Bronchial epithelial cell (primary cell): ENCODE measurements around the gene GOLGA8J. TPM values are rescaled to one million over a fixed set of nuclear protein-coding genes. Genes with fewer than 3 reads are reported as not detected.
A peak's percentile ranks its signal among the peaks of the same experiment; 100 is the strongest.
"Not testable (repeated sequence)": the region's sequence is repeated elsewhere in the genome, so short reads cannot be mapped to it uniquely, and the experiment has no call there.

Experiments used
- DNase-seq: peaks from one replicate; pipeline ENCODE4 v3.0.0-alpha.2; 2010; ENCODE audit warnings: low read depth
- FAIRE-seq: peaks from 2 replicates; lab custom pipeline; 2011; peaks lifted over from hg19 to GRCh38; lab: Jason Lieb, UNC
- H3K27me3 ChIP-seq: 2 replicates; pipeline ENCODE4 v1.5.1; 2011; ENCODE audit warnings: low read length; ENCODE audit not compliant: control insufficient read depth, insufficient read depth
- H3K36me3 ChIP-seq: 2 replicates; pipeline ENCODE4 v1.5.1; 2011; ENCODE audit warnings: low read length; ENCODE audit not compliant: control insufficient read depth, insufficient read depth
- H3K4me3 ChIP-seq: 2 replicates; pipeline ENCODE4 v1.5.1; 2011; ENCODE audit warnings: mild to moderate bottlenecking, low read depth, low read length, control low read depth
- CTCF ChIP-seq: IDR thresholded peaks from 2 replicates; pipeline ENCODE4 v1.5.1; 2011; ENCODE audit warnings: mild to moderate bottlenecking, moderate library complexity, low read length, control low read depth, inconsistent platforms; ENCODE audit not compliant: insufficient read depth, severe bottlenecking
- total RNA-seq: library from RNA; depleted of rRNA; stranded (reverse); fragments of >200 nt; gene quantifications from 2 replicates; pipeline ENCODE4 v1.2.1, GENCODE V29; 2014

GOLGA8J gene
- total RNA-seq, 1 donor from 2014 or later: not detected

DNA sequence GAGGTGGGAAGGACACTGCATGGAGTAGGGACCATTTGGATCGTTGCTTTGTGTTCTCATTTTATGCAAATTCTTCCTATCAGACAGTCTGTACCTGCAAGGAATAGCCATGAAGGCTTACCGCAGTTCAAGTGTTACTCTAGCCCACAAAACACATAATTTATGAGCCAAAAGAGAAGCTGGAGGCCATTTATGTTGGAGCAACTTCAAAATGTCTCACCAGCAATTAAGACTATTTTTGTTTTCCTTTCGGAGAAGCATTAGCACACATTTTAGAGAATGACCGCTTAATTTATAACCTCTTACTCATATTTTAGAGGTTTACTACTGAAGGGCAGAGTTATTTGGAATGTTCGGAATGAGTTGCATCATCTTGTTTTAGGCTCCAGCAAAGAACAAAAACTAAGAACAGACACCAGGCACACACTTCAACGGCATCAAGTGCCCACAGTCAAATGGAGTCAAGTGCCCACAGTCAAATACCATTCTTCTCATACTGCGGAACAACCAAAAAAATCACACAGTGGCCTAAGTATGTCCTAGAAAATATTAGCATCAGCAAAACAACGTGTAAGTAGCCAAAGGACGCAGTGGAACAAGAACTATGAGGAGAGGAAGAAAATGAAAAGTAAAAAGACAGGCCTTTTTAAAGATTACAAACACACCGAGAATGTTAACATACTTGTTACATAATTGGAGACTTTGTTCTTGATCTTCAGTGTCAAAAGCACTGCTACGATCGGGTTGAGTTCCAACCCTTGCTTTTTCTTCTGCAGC, 17.5 kb upstream of the GOLGA8J start:
- TF ChIP-seq CTCF: no peak
- no peak overlapping the region for H3K4me3 ChIP-seq
- H3K27me3 ChIP-seq: no peaks in the 10 kb centered on the region
- no peaks in the 10 kb centered on the region for H3K36me3 ChIP-seq
- DNase-seq: peak; percentile 54
- no peak for FAIRE-seq

DNA sequence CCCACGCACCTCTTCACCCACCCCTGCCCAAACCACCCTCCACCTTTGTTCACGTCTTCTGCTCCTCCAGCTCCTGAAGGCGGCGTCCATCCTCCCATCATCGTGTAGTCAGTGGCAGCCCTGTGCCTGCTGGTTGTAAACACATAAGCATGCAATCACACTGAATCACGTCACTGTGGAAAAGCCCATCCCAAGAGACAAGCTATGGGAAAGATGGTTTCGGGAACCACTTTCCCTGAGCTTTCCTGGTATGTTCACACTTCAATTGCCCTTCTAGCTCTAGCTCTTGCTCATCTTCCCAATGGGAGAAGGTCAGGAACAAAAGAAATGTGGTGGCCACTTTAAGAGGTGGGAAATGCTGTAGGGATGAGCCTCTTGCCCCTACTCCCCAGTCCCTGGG, 14.4 kb upstream of the GOLGA8J start:
- no peaks in the 10 kb centered on the region for H3K36me3 ChIP-seq
- H3K27me3 ChIP-seq: no peaks in the 10 kb centered on the region
- DNase-seq (no peak), FAIRE-seq (no peak)
- no peak overlapping the region for H3K4me3 ChIP-seq
- TF ChIP-seq CTCF: no peak

DNA sequence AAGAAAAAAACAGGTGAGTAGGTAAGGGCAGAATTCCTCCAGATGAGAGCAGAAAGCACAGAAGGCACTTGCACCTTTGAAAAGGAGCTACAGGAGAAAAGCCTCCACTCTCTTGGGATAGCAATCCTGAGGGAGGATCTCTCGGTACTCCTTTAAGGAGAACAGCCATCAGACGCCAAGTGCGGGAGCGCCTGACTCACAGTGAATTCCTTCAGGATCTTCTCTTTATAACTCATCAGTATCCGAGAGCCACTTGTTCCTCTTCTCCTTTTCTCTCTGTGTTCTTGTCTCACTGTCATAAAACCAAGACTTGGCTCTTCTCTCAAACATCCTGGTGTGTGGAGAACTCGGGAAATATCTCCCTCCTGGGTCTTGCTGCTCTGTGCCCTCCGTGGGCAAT, 10.1 kb upstream of the GOLGA8J start:
- no peak overlapping the region for H3K4me3 ChIP-seq
- FAIRE-seq: no peak
- no peak for DNase-seq
- TF ChIP-seq CTCF: no peak
- H3K27me3 ChIP-seq: no peaks in the 10 kb centered on the region
- no peaks in the 10 kb centered on the region for H3K36me3 ChIP-seq

DNA sequence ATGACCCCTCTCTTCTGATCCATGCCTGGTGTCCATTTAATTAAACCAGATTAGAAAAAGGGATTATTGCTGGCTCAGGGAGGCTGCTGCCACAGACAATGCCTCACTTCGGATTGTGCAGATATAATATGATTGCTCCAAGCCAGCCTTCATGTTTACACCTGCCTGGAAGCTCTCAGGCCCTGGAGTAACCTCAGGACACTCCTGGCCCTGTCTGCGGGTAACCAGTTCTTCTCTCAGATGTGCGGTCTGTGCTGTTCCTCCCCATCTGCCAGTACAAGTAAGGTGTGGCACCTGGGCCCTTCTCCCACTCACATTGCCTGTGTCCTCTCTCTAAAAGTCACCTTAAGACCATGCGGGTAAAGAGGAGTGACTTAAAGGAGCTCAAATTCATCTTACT, 8.8 kb upstream of the GOLGA8J start:
- DNase-seq (no peak), FAIRE-seq (no peak)
- no peaks in the 10 kb centered on the region for H3K27me3 ChIP-seq
- no peak for TF ChIP-seq CTCF
- H3K4me3 ChIP-seq: no peak overlapping the region
- H3K36me3 ChIP-seq: no peaks in the 10 kb centered on the region

- FAIRE-seq, DNase-seq: not testable (repeated sequence)
Measured at GRCh38 chr15:30080816-30081215, 1.9 kb upstream of the GOLGA8J start.

DNA sequence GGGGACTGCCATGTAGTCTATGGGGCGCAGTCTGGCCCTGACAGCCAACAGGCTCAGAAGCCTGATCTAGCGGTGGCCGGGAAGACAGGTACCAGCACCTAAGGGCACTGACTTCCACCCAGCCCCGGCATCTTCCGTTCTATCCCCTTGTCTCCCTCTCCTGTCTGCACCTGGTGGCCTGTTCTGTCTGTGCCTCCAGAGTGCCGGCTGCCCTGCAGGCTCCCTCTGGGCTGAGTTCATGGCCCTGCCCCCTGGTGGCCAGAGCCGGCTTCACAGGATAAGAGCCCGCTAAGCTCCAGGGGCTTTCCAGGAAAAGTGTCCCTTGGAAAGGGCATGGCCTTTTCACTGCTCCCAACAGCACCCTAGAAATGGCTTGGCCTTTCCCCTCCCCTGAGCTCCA, 15.1 kb downstream of the GOLGA8J start:
- H3K36me3 ChIP-seq, FAIRE-seq, DNase-seq, H3K27me3 ChIP-seq, H3K4me3 ChIP-seq: not testable (repeated sequence)

More at GRCh38 chr15:30080816-30081215, 1.9 kb upstream of the GOLGA8J start:
- H3K27me3 ChIP-seq, H3K36me3 ChIP-seq, H3K4me3 ChIP-seq: not testable (repeated sequence)

DNA sequence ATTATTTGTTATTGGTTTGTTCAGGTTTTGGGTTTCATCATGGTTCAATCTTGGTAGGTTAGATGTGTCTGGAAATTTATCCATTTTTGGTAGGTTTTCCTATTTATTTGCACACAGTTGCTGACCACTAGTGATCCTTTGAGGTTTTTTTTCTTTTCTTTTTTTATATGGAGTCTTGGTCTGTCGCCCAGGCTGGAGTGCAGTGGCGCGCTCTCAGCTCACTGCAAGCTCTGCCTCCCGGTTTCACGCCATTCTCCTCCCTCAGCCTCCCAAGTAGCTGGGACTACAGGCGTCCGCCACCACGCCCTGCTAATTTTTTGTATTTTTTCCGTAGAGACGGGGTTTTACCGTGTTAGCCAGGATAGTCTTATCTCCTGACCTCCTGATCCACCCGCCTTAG, 20.1 kb downstream of the GOLGA8J start:
- not testable (repeated sequence) for DNase-seq, H3K36me3 ChIP-seq, H3K27me3 ChIP-seq, FAIRE-seq, H3K4me3 ChIP-seq

DNA sequence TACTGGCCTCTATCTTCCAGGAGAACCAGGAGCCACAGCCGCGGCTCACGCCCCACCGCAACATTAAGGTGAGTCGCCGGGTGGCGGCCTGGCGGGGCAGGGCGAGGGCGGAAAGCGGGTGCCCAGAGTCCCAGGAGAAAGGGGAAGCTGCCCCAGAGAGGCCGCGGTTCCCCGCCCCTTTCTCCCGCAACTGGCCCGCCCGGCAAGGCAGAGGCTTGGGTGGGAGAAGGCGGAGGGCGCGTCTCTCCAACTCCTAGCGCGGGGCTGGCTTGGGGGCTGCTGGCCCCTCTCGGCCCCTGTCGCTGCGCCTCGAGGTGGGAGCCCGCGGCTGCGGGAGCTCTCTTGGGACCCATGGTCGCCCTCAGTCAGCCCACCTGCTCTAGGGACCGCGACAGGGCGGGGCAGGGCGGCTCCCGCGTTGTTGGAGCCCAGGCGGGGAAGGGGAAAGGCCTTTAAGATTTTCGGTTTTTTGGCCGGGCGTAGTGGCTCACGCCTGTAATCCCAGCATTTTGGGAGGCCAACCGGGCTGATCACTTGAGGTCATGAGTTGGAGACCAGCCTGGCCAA, 21.3 kb downstream of the GOLGA8J start:
- H3K4me3 ChIP-seq, DNase-seq, H3K36me3 ChIP-seq, H3K27me3 ChIP-seq, FAIRE-seq: not testable (repeated sequence)

GRCh38 chr15:30110591-30110990, 27.8 kb downstream of the GOLGA8J start:
- not testable (repeated sequence) for DNase-seq, FAIRE-seq, H3K27me3 ChIP-seq, H3K4me3 ChIP-seq, H3K36me3 ChIP-seq

DNA sequence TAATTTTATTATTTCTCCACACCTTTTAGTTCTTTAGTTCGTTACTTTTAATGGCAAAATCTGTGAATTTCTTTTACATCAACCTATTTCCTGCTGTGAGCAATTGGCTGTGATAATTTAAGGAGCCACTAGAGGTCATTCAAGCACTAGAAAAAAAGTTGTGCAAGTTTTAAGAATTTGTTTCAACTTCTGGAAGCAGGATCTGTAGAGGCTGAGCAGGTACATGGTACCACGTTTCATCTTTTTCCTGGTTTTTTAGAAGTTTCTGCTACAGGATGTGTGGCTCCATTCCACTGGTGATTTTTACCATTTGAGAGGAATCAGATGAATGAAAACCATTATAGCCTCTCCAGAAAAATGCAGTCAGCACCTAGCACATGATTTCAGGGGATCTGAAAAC, 47.3 kb downstream of the GOLGA8J start:
- not testable (repeated sequence) for H3K27me3 ChIP-seq, DNase-seq, FAIRE-seq, H3K36me3 ChIP-seq, H3K4me3 ChIP-seq
